ENCODE results near the gene SCGN.

DNA sequence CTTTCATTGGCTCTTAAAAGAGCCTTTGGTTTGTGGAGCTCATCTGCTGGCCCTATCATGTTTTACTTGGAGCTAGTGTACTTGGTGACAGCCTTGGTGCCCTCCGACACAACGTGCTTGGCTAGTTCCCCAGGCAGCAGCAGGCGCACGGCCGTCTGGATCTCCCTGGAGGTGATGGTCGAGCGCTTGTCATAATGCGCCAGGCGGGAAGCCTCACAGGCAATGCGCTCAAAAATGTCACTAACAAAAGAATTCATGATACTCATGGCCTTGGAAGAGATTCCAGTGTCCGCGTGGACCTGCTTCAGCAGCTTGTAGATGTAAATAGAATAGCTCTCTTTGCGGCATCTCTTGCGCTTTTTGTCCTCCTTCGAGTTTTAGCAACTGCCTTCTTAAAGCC, 79.7 kb downstream of the SCGN start:
- no peak for TF ChIP-seq POLR2AphosphoS5 (IDR thresholded peaks at IDR 0.05; ENCODE audit: low read depth, low read length)
- no peak for TF ChIP-seq POLR2A (IDR thresholded peaks at IDR 0.05; ENCODE audit: low read depth, low read length)

Measured in GM12892 (cell line).